ENCODE measurements around the gene MPG. TPM values are rescaled to one million over a fixed set of nuclear protein-coding genes. Genes with fewer than 3 reads are reported as not detected.
A peak's percentile ranks its signal among the peaks of the same experiment; 100 is the strongest.

Gene MPG
- polyA plus RNA-seq, 4 donors: 20.7 to 35.2 (median 23.2) TPM

GRCh38 chr16:79151-80054 is 1.4 kb downstream of the MPG start:
- DNase-seq (ENCODE audit: low read depth in 4 of 4, low spot score in 3 of 4): no peak

- DNase-seq (ENCODE audit: low read depth in 4 of 4, low spot score in 3 of 4): no peak
These were observed 5.1 kb downstream of the MPG start for GRCh38 chr16:83060-83603.

GRCh38 chr16:83781-84615 is 6.0 kb downstream of the MPG start:
- DNase-seq (ENCODE audit: low read depth in 4 of 4, low spot score in 3 of 4): no peak

- no peak for DNase-seq (ENCODE audit: low read depth in 4 of 4, low spot score in 3 of 4)
These were observed 6.8 kb downstream of the MPG start for GRCh38 chr16:84718-85406.

DNA sequence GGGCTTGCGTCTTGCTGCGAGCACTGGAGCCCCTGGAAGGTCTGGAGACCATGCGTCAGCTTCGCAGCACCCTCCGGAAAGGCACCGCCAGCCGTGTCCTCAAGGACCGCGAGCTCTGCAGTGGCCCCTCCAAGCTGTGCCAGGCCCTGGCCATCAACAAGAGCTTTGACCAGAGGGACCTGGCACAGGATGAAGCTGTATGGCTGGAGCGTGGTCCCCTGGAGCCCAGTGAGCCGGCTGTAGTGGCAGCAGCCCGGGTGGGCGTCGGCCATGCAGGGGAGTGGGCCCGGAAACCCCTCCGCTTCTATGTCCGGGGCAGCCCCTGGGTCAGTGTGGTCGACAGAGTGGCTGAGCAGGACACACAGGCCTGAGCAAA is 7.4 kb downstream of the MPG start:
- DNase-seq (ENCODE audit: low read depth in 4 of 4, low spot score in 3 of 4): no peak

DNA sequence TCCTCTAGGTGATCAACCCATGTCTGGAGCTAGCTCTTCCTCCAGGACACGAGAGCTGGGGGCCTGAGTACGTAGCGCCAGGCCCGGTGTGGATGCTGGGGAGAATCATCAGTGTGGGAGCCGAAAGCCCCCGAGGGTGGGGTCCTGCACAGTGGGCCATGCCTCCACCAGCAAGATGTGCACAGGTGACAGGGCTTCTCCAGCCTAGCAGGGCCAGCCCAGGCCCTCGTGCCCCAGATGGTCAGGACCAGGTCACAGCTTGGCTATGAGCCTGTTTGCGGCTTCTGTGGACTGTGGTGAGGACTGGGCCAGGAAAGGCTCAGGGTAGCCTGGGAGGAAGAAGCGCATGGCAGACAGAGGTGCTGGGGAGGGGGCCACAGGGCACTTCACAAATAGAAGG is 7.8 kb downstream of the MPG start:
- DNase-seq (ENCODE audit: low read depth in 4 of 4, low spot score in 3 of 4): no peak

GRCh38 chr16:86483-86952 is 8.5 kb downstream of the MPG start:
- DNase-seq (ENCODE audit: low read depth in 4 of 4, low spot score in 3 of 4): no peak

DNA sequence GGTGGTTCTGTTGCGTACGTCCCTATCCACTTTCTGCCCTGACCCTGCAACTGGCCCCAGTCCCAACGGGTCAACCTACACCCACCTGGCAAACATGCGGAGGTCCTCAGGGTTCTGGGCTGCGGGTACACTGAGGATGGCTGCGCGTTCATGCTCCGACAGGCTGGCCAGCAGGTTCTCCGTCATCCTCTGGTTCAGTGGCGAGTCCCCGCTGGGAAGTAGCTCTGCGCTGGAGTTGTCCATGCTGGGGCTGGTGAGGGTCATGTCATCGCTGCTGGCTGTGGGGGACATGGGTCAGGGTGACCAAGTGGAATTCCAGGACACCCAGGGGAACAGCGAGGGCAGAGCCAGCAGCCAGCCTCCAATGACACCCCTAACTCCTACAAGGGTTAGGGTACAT is 10.6 kb downstream of the MPG start:
- no peak for DNase-seq (ENCODE audit: low read depth in 4 of 4, low spot score in 3 of 4)

DNA sequence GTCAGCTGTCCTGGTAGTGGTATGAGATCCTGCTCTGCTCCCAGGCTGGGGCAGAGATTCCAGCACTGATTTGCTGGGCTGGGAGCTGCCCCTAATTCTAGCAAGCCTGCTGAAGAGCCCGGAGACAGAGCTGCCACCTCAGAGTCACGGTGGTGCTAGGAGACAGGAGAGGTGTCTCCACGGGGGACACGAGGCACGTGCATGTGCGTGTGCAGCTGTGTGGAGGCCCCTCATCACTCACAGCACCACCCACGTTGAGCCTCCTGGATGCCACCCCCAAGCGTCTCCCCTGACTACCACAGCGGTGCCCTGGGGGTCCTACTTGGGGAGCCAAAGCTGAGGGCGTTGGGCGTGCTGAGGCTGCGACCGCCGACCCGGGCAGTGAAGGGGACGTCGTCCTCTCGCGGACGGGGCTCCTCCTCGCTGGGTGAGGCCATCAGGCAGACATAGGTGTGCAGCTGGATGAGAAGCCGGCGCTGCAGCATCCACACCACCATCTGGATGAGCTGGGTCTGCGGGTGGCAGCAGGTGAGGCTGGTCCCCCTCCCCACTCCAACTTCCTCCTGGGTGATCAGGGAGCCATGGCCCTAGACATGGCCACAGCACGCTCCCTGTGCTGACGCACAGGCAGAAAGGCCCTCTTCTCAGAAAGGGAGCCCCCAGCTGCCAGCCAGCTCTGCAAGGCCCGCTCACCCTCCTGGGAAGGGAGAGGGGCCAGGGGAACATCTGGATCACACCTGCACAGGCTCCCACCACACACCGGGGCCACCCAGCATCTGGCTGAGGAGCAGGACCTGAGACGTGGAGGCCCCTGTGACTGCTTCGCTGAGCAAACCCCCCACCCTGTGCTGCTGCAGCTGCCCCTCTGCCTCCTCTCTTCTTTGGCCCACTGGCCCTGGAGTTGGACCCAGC is 11.6 kb downstream of the MPG start:
- no peak for DNase-seq (ENCODE audit: low read depth in 4 of 4, low spot score in 3 of 4)

DNA sequence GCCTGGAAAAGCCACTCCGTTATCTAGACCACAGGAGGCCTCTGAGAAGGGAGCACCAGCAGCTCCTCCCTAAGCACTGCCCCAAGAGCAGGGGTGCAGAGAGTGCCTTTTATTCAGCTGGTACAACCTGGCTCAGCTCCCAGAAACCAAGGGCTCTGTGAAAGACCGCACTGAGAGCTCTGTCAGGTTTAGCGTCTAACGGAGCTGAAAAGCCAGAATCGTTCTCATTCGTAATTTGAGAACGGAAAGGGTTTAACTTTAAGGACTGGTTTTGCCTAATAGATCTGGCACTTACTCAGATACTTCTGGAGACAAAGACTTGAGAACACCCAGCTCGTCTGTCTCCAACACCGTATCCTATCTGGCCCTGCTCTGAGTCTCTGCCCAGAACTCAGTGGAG is 13.5 kb downstream of the MPG start:
- no peak for DNase-seq (ENCODE audit: low read depth in 4 of 4, low spot score in 3 of 4)

GRCh38 chr16:92431-93339 is 14.7 kb downstream of the MPG start:
- no peak for DNase-seq (ENCODE audit: low read depth in 4 of 4, low spot score in 3 of 4)

GRCh38 chr16:94918-95265 is 16.9 kb downstream of the MPG start:
- no peak for DNase-seq (ENCODE audit: low read depth in 4 of 4, low spot score in 3 of 4)

DNA sequence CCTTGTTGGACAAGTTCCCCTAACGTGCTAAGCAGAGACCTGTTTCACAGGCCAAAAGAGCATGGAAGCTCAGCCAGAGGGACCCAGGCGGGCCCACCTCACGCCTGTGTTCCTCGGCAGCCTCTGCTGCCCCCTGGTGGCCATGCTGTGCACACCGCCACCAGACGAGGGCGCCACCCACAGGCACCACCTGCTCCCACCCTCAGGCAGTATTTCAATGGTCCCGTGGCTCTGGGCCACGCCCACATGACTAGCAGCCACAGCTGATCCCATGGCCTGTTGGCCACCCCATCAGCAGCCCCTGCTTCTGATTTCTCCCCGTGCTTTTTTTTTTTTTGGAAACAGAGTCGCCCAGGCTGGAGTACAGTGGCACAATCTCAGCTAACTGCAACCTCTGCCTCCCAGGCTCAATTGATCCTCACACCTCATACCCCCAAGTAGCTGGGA is 18.9 kb downstream of the MPG start:
- DNase-seq (ENCODE audit: low read depth in 4 of 4, low spot score in 3 of 4): peak in 1 of 4 donors; percentile 65

DNA sequence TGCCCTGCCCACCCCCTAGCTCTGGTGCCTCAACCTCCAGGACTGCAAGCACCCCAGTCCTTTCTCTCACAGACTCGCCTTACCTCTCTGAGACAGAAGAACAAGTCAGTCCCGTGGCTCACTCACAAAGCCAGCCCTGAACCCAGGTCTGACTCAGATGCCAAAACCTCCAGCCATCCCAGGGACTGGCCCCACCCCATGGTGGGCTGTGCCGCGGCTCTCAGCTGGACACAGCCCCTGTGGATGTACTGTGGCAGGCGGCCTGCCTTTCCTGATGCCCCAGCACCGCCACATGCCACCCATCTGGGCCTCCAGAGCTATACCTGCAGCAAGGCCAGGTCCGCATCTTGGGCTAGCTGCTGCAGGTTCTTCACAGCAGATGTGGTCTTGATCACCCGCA is 19.8 kb downstream of the MPG start:
- DNase-seq (ENCODE audit: low read depth in 4 of 4, low spot score in 3 of 4): no peak

- no peak for DNase-seq (ENCODE audit: low read depth in 4 of 4, low spot score in 3 of 4)
These were observed 23.0 kb downstream of the MPG start for GRCh38 chr16:100989-101388.

- DNase-seq (ENCODE audit: low read depth in 4 of 4, low spot score in 3 of 4): no peak
These were observed 23.6 kb downstream of the MPG start for GRCh38 chr16:101586-101985.

DNA sequence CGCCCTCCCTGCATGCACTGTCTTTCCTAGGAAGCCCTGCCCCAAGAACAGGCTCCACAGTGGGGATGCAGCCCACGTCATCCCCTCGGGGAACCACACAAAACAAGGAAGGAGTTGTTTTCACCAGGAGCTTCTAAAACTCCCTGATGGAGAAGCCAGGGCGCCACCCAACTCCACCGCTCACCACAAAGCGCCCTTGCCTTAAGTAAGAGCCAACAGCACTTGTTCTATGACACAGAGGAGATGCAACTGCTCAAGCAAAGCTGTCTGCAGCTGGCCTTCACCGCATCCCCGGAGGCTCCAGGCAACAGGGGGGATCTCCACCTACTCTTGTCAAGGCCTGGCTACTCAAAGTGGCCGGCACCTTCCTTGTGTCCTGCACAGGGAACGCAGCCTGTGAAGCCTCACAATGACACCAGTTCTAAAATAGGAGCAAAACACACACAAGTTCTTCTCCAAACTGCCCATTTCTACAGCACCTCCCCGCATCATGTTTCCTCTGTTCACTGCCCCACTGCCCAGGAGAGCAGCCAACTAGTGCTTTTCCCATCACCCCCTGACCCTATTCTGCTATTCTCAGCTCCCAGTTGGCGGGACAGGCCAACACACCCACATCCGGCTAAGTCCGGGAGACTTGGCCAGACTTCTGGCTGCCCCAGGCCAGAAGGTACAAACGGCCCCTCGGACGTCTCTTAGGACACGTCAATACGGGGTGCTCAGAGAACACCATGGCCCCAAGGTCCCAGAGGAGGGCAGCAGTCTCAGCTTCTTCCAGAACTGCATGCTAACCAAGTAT is 24.2 kb downstream of the MPG start:
- no peak for DNase-seq (ENCODE audit: low read depth in 4 of 4, low spot score in 3 of 4)

DNA sequence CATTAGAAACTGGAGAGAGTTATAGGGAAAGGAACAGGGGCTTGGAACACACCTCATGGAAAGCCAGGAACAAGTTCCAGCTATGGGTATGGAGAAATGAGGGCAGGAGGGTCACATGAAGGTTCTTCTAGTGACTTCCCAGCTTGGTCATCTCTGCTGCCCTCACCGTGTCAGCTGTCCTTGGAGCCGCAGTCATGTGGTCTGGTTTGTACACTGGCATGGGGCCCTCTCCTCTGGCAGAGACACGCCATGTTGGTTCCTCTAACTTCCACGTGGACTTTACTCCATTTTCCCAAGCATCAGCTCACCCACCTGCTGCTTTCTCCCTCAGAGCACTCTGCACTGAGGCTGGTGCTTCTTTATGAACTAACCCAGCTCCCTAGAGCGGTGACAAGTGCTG is 26.3 kb downstream of the MPG start:
- no peak for DNase-seq (ENCODE audit: low read depth in 4 of 4, low spot score in 3 of 4)

Measured in right renal pelvis (tissue), 4 donors.